ENCODE measurements around the gene NOTO. TPM values are rescaled to one million over a fixed set of nuclear protein-coding genes. Genes with fewer than 3 reads are reported as not detected.

Gene NOTO
- total RNA-seq, 1 experiment from 2014 or later, result 0.66 TPM

- no peak overlapping the region for H3K4me2 ChIP-seq (ENCODE audit: insufficient read depth, insufficient read length, low read length)
- no peak overlapping the region for H4K5ac ChIP-seq (ENCODE audit: insufficient read length, low read depth, low read length)
- H2AFZ ChIP-seq (ENCODE audit: low read length), result no peak overlapping the region
- H3K27me3 Mint-ChIP-seq (ENCODE audit: low read depth), result no peaks in the 10 kb centered on the region; the same call in 1 of the 2 replicates
- no peak overlapping the region for H3K9ac ChIP-seq (ENCODE audit: extremely low read depth, insufficient read length, low read length)
- no peaks in the 10 kb centered on the region; a peak in 1 of 5 replicates for H3K9me3 Mint-ChIP-seq
- no peak overlapping the region for H3K27ac ChIP-seq (ENCODE audit: insufficient read length, low read depth, low read length)
- peaks cover 17 to 18% of the 10 kb centered on the region in 2 experiments for H3K4me1 Mint-ChIP-seq
- H4K91ac ChIP-seq (ENCODE audit: insufficient read length, low read depth, low read length), result no peak overlapping the region
- H3K79me1 ChIP-seq (ENCODE audit: insufficient read depth, low read depth, low read length, poor library complexity, severe bottlenecking), result no peaks in the 10 kb centered on the region
- H2BK15ac ChIP-seq (ENCODE audit: low read depth, low read length), result no peak overlapping the region
- H3K23me2 ChIP-seq (ENCODE audit: insufficient read length, low read depth, low read length, poor library complexity, severe bottlenecking), result no peaks in the 10 kb centered on the region
- peaks cover 13 to 44% (median 24%) of the 10 kb centered on the region in 3 experiments; a peak in 6 of 7 replicates for H3K36me3 Mint-ChIP-seq (ENCODE audit: insufficient read depth in 1 of 3, low read depth in 3 of 3)
- H2BK12ac ChIP-seq (ENCODE audit: insufficient read length, low read depth, low read length), result no peak overlapping the region
- no peak overlapping the region for H3K56ac ChIP-seq (ENCODE audit: insufficient read length, low read depth, low read length)
- H3K14ac ChIP-seq (ENCODE audit: insufficient read depth, low read length), result no peak overlapping the region
- peak overlapping the region in 1 of 2 experiments; percentile 8; a peak in 1 of 5 replicates for H3K4me3 Mint-ChIP-seq
- H3K79me2 ChIP-seq (ENCODE audit: insufficient read depth, low read length), result no peaks in the 10 kb centered on the region
- H3K23ac ChIP-seq (ENCODE audit: insufficient read length, low read depth, low read length), result no peak overlapping the region
- no peaks in the 10 kb centered on the region for H3K4me1 ChIP-seq (ENCODE audit: insufficient read depth, low read length)
- WGBS (ENCODE audit: extremely low coverage, insufficient read length, low lambda C conversion rate), result no CpG with 5 or more reads among the region's 8 CpGs
- H2BK120ac ChIP-seq (ENCODE audit: low read depth, low read length, poor library complexity, severe bottlenecking), result no peak overlapping the region
- no peak overlapping the region for H4K8ac ChIP-seq (replicated peaks; ENCODE audit: insufficient read length, low read depth, low read length)
- no peak overlapping the region for H2BK20ac ChIP-seq (ENCODE audit: low read depth, low read length, poor library complexity, severe bottlenecking)
- H3K9me3 ChIP-seq (ENCODE audit: control insufficient read depth, low read depth, low read length), result no peaks in the 10 kb centered on the region
- H4K20me1 ChIP-seq (ENCODE audit: control insufficient read depth, insufficient read depth, insufficient read length), result no peaks in the 10 kb centered on the region
- H3K27me3 ChIP-seq (ENCODE audit: insufficient read depth, low read length), result no peaks in the 10 kb centered on the region
- no peak overlapping the region for H3K18ac ChIP-seq (ENCODE audit: insufficient read length, low read depth, low read length)
- no peak for TF ChIP-seq CTCF (conservative IDR thresholded peaks at IDR 0.05)
- no peak overlapping the region for H3K27ac Mint-ChIP-seq
- no peak overlapping the region for H3K4ac ChIP-seq (ENCODE audit: low read depth, low read length)
- no peak overlapping the region for H2AK5ac ChIP-seq (ENCODE audit: insufficient read length, low read length)
- H3T11ph ChIP-seq (ENCODE audit: low read length), result no peak overlapping the region
- H2BK5ac ChIP-seq (ENCODE audit: insufficient read length, low read length), result no peak overlapping the region
- DNase-seq, result no peak
These were observed 56.9 kb downstream of the NOTO start for GRCh38 chr2:73259276-73259675.

Data from H9 (cell line).